BE2C (cell line): ENCODE data around the gene EGFL6.
"Not testable (repeated sequence)": the region's sequence is repeated elsewhere in the genome, so short reads cannot be mapped to it uniquely, and the experiment has no call there.

ENCODE experiments used
- DNase-seq: peaks from one replicate; pipeline ENCODE4 v3.0.0-alpha.2; 2020
- H3K27me3 ChIP-seq: fragments of 250-450 bp; sonication (Bioruptor Pico); 2 replicates; pipeline ENCODE4 v1.5.1; 2020; ENCODE audit warnings: mild to moderate bottlenecking
- H3K36me3 ChIP-seq: fragments of 250-450 bp; sonication (Bioruptor Pico); 2 replicates; pipeline ENCODE4 v1.5.1; 2020; ENCODE audit warnings: mild to moderate bottlenecking
- H3K4me1 ChIP-seq: fragments of 250-450 bp; sonication (Bioruptor Pico); 2 replicates; pipeline ENCODE4 v1.5.1; 2020
- H3K4me3 ChIP-seq: 2 replicates; pipeline ENCODE4 v1.5.1; 2011; ENCODE audit warnings: low read depth, low read length
- H3K9me3 ChIP-seq: fragments of 250-450 bp; sonication (Bioruptor Pico); 2 replicates; pipeline ENCODE4 v1.5.1; 2020
- TF ChIP-seq, protein P1 (sequence below): IDR thresholded peaks from 2 replicates; pipeline ENCODE4 v1.5.1; 2012; ENCODE audit warnings: mild to moderate bottlenecking, low read depth, low read length

EGFL6 gene

DNA sequence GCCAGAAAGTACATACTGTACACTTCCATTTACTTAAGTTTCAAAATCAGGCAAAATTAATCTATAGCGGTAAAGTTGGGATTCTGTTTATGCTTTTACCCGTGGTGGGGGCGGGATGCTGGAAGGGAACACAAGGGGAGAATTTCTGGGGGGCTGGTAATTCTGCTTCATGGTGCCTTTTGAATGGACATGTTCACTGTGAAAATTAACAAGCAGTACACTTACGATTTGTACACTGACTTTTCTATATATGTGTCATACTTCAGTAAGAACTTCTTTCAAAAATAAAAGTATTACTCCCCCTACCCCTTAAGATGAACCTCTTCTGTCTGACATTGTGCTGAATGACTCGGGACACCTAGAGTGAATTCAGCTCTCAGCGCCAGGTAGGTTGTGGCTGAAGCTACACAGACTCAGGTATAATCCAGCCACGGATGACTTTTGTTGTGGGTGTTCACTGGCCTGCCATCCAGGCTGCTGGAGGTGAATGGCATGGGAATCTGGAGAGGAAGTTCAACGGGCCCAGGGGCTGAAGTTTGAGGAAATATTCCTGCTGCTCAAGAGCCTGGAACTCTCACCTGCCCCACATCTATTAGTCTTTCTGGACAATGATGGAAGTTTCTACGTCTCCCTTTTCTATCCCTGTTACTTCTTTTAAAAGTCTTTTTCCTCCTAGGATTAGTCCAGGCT, 76.2 kb downstream of the EGFL6 start:
- Histone ChIP-seq H3K9me3 (no peaks in the 10 kb centered on the region), H3K27me3 (no peaks in the 10 kb centered on the region), H3K4me1 (no peaks in the 10 kb centered on the region), H3K4me3 (no peak overlapping the region), H3K36me3 (no peaks in the 10 kb centered on the region)
- TF ChIP-seq, protein P1, sequence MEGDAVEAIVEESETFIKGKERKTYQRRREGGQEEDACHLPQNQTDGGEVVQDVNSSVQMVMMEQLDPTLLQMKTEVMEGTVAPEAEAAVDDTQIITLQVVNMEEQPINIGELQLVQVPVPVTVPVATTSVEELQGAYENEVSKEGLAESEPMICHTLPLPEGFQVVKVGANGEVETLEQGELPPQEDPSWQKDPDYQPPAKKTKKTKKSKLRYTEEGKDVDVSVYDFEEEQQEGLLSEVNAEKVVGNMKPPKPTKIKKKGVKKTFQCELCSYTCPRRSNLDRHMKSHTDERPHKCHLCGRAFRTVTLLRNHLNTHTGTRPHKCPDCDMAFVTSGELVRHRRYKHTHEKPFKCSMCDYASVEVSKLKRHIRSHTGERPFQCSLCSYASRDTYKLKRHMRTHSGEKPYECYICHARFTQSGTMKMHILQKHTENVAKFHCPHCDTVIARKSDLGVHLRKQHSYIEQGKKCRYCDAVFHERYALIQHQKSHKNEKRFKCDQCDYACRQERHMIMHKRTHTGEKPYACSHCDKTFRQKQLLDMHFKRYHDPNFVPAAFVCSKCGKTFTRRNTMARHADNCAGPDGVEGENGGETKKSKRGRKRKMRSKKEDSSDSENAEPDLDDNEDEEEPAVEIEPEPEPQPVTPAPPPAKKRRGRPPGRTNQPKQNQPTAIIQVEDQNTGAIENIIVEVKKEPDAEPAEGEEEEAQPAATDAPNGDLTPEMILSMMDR: no peak
- DNase-seq: no peak

DNA sequence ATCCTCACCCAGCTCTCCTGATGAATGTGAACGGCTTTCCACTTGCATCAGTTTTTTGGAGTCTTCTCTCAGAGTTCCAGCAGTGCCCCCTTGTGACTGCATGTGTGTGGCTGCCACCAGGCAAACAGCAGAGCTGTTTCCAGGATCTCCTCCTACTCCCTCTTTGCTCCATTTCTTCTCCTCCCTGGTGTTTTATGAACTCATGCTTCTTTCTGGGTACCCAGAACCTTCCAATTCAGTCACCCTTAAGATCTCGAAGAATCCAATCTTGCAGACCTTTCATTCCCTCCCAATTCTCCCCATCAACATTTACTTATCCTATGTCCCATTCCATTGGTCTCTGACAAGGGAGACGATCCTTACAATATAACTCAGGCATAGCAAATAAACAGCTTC, 76.8 kb downstream of the EGFL6 start:
- DNase-seq: peak; percentile 62
- Histone ChIP-seq H3K4me3 (no peak overlapping the region), H3K36me3 (no peaks in the 10 kb centered on the region), H3K9me3 (no peaks in the 10 kb centered on the region), H3K4me1 (no peaks in the 10 kb centered on the region), H3K27me3 (no peaks in the 10 kb centered on the region)
- TF ChIP-seq, protein P1: peak; percentile 79

DNA sequence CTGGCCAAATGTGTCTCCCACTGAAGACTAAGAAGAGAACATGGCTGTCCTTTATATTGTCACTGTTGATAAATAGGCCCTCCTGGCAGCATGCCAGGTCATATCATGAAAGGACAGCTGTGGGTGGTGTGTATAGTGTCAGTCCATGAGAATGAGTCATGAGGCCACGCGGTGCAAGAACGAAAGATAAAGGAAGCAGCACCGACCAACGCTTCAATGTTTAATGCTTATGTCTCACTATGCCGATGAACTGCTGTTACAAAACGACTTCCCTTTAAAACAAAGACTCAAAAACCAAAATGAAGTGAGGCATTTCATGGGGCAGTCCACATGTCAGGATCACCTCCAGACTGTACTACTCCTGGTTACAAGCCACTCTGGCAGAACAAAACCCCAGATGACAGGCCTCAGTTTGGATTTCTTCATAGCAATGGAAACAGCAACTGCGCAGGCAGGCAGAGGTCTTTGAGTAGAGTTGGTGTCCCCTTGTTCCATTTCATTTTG, 78.4 kb downstream of the EGFL6 start:
- no peaks in the 10 kb centered on the region for H3K9me3 ChIP-seq
- no peaks in the 10 kb centered on the region for H3K36me3 ChIP-seq
- H3K4me1 ChIP-seq: 0 out of 2 replicates have a peak, but pooled peaks cover 2% of the 10 kb centered on the region
- H3K27me3 ChIP-seq: no peaks in the 10 kb centered on the region
- TF ChIP-seq, protein P1: no peak
- DNase-seq: peak; percentile 85
- no peak overlapping the region for H3K4me3 ChIP-seq

DNA sequence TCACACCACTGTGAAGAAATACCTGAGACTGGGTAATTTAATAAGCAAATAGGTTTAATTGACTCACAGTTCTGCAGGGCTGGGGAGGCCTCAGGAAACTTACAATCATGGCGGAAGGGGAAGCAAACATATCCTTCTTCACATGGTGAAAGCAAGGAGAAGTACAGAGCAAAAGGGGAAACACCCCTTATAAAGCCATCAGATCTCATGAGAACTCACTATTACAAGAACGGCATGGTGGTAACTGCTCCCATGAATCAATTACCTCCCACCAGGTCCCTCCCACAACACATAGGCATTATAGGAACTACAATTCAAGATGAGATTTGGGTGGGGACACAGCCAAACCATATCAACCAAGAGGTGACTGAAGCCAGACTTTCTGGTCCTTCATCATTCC, 78.9 kb downstream of the EGFL6 start:
- not testable (repeated sequence) for DNase-seq, H3K9me3 ChIP-seq, H3K4me1 ChIP-seq, H3K27me3 ChIP-seq, H3K4me3 ChIP-seq, H3K36me3 ChIP-seq

DNA sequence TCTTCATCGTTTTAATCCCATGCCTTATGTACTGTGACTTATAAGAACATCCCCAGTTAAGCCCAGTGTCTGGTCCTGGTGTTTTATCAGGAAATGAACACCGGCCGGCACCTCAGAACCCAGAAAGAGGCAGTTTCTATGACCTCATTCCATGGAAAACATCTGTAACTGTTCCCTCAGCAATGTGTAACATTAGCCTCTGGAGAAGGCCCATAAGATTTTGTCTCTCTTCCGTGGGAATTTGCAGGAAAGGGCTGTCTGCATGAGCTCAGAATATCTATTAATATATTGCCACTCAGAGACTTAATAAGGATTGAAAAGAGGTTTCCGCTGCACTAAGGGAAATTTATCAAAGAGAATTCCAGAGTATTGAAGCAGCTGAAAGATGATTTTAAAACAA, 80.4 kb downstream of the EGFL6 start:
- no peak for DNase-seq
- Histone ChIP-seq H3K4me1 (peaks cover 2% of the 10 kb centered on the region; the same call in 1 of the 2 replicates), H3K36me3 (no peaks in the 10 kb centered on the region), H3K9me3 (no peaks in the 10 kb centered on the region), H3K4me3 (no peak overlapping the region), H3K27me3 (no peaks in the 10 kb centered on the region)
- TF ChIP-seq, protein P1: no peak

DNA sequence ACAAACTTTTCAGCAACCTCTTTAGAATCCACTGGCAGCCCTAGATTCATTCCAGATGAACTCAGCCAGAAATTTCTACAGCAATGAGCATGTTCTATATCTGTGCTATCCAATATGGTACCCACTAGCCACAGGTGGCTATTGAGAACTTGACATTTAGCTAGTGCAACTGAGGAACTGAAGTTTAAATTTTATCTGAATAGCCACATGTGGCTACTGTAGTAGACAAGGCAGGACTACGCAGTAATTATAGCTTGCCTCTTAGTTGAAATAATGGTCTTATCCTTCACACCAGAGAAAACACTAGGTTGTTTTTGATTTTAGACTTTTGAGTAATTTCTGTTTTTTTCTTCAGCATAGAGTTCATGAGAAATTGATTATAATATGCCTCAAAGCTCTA, 80.9 kb downstream of the EGFL6 start:
- TF ChIP-seq, protein P1: no peak
- Histone ChIP-seq H3K4me3 (no peak overlapping the region), H3K9me3 (no peaks in the 10 kb centered on the region), H3K36me3 (no peaks in the 10 kb centered on the region), H3K27me3 (no peaks in the 10 kb centered on the region), H3K4me1 (peaks cover 2% of the 10 kb centered on the region; the same call in 1 of the 2 replicates)
- DNase-seq: no peak
